Measurements from ENCODE around the gene NFE2L1. TPM values are rescaled to one million over a fixed set of nuclear protein-coding genes. Genes with fewer than 3 reads are reported as not detected.

Gene NFE2L1
- polyA plus RNA-seq, 1 donor: 78.8 TPM

- 92% methylated on average over 2 of the region's 11 CpGs for WGBS (ENCODE audit: insufficient coverage, low lambda C conversion rate)
- H3K27ac ChIP-seq (ENCODE audit: low read length): no peak overlapping the region
These were observed 45.3 kb downstream of the NFE2L1 start for GRCh38 chr17:48093341-48094045.

GRCh38 chr17:48095611-48096010 is 47.5 kb downstream of the NFE2L1 start:
- DNase-seq: no peak
- H3K27ac ChIP-seq (ENCODE audit: low read length): no peak overlapping the region
- no peaks in the 10 kb centered on the region for H3K27me3 ChIP-seq (ENCODE audit: control insufficient read depth, insufficient read depth, low read length)
- H3K4me1 ChIP-seq (ENCODE audit: control insufficient read depth, insufficient read depth, low read length): peaks cover 3% of the 10 kb centered on the region
- peaks cover 4% of the 10 kb centered on the region for H3K36me3 ChIP-seq (ENCODE audit: control insufficient read depth, insufficient read depth, low read length)
- no peak overlapping the region for H3K4me3 ChIP-seq (ENCODE audit: low read length)
- no peaks in the 10 kb centered on the region for H3K9me3 ChIP-seq (ENCODE audit: control insufficient read depth, low read depth, low read length)
- no CpG with 5 or more reads among the region's 4 CpGs for WGBS (ENCODE audit: insufficient coverage, low lambda C conversion rate)

More at GRCh38 chr17:48093341-48094045, 45.3 kb downstream of the NFE2L1 start:
- Histone ChIP-seq H3K4me1 (ENCODE audit: control insufficient read depth, insufficient read depth, low read length) (no peaks in the 10 kb centered on the region), H3K27me3 (ENCODE audit: control insufficient read depth, insufficient read depth, low read length) (no peaks in the 10 kb centered on the region), H3K9me3 (ENCODE audit: control insufficient read depth, low read depth, low read length) (no peaks in the 10 kb centered on the region), H3K4me3 (ENCODE audit: low read length) (no peak overlapping the region), H3K36me3 (ENCODE audit: control insufficient read depth, insufficient read depth, low read length) (peaks cover 4% of the 10 kb centered on the region)
- DNase-seq: no peak

- no peak for DNase-seq
These were observed 52.0 kb downstream of the NFE2L1 start for GRCh38 chr17:48100160-48100559.

GRCh38 chr17:48100591-48101011 is 52.4 kb downstream of the NFE2L1 start:
- H3K4me1 ChIP-seq (ENCODE audit: control insufficient read depth, insufficient read depth, low read length): peaks cover 3% of the 10 kb centered on the region
- H3K27me3 ChIP-seq (ENCODE audit: control insufficient read depth, insufficient read depth, low read length): no peaks in the 10 kb centered on the region
- peak in 1 of 2 donors; percentile 63 for DNase-seq
- 0% methylated on average over 2 of the region's 23 CpGs for WGBS (ENCODE audit: insufficient coverage, low lambda C conversion rate)
- no peaks in the 10 kb centered on the region for H3K9me3 ChIP-seq (ENCODE audit: control insufficient read depth, low read depth, low read length)
- no peaks in the 10 kb centered on the region for H3K36me3 ChIP-seq (ENCODE audit: control insufficient read depth, insufficient read depth, low read length)
- peak overlapping the region; percentile 92 for H3K27ac ChIP-seq (ENCODE audit: low read length)
- peak overlapping the region; percentile 91 for H3K4me3 ChIP-seq (ENCODE audit: low read length)

More at GRCh38 chr17:48100160-48100559, 52.0 kb downstream of the NFE2L1 start:
- no peaks in the 10 kb centered on the region for H3K27me3 ChIP-seq (ENCODE audit: control insufficient read depth, insufficient read depth, low read length)
- H3K9me3 ChIP-seq (ENCODE audit: control insufficient read depth, low read depth, low read length): no peaks in the 10 kb centered on the region
- H3K27ac ChIP-seq (ENCODE audit: low read length): peak overlapping the region; percentile 92
- H3K4me3 ChIP-seq (ENCODE audit: low read length): peak overlapping the region; percentile 91
- peaks cover 3% of the 10 kb centered on the region for H3K4me1 ChIP-seq (ENCODE audit: control insufficient read depth, insufficient read depth, low read length)
- 27% methylated on average over 6 of the region's 10 CpGs for WGBS (ENCODE audit: insufficient coverage, low lambda C conversion rate)
- no peaks in the 10 kb centered on the region for H3K36me3 ChIP-seq (ENCODE audit: control insufficient read depth, insufficient read depth, low read length)

GRCh38 chr17:48101012-48101720 is 53.0 kb downstream of the NFE2L1 start, which contains the start of gene CBX1:
CBX1 (minus strand) TSS chr17:48101478; CDS start chr17:48077004, 24,474 bp downstream.
- DNase-seq: peak; percentile 92 to 96
- Histone ChIP-seq H3K9me3 (ENCODE audit: control insufficient read depth, low read depth, low read length) (no peaks in the 10 kb centered on the region), H3K27ac (ENCODE audit: low read length) (peak within 1 kb of the TSS; percentile 92), H3K36me3 (ENCODE audit: control insufficient read depth, insufficient read depth, low read length) (no peaks in the 10 kb centered on the region), H3K27me3 (ENCODE audit: control insufficient read depth, insufficient read depth, low read length) (no peaks in the 10 kb centered on the region), H3K4me3 (ENCODE audit: low read length) (peak within 1 kb of the TSS; percentile 91), H3K4me1 (ENCODE audit: control insufficient read depth, insufficient read depth, low read length) (peaks cover 3% of the 10 kb centered on the region)
- no CpG with 5 or more reads among the region's 79 CpGs for WGBS (ENCODE audit: insufficient coverage, low lambda C conversion rate)

- peaks cover 3% of the 10 kb centered on the region for H3K4me1 ChIP-seq (ENCODE audit: control insufficient read depth, insufficient read depth, low read length)
- no peak overlapping the region for H3K4me3 ChIP-seq (ENCODE audit: low read length)
- no peaks in the 10 kb centered on the region for H3K27me3 ChIP-seq (ENCODE audit: control insufficient read depth, insufficient read depth, low read length)
- no peaks in the 10 kb centered on the region for H3K36me3 ChIP-seq (ENCODE audit: control insufficient read depth, insufficient read depth, low read length)
- 100% methylated on average over 1 of the region's 19 CpGs for WGBS (ENCODE audit: insufficient coverage, low lambda C conversion rate)
- no peak overlapping the region for H3K27ac ChIP-seq (ENCODE audit: low read length)
- DNase-seq: no peak
- H3K9me3 ChIP-seq (ENCODE audit: control insufficient read depth, low read depth, low read length): no peaks in the 10 kb centered on the region
These were observed 54.0 kb downstream of the NFE2L1 start for GRCh38 chr17:48102043-48102750.

- Histone ChIP-seq H3K27ac (ENCODE audit: low read length) (no peak overlapping the region), H3K9me3 (ENCODE audit: control insufficient read depth, low read depth, low read length) (no peaks in the 10 kb centered on the region), H3K27me3 (ENCODE audit: control insufficient read depth, insufficient read depth, low read length) (no peaks in the 10 kb centered on the region), H3K36me3 (ENCODE audit: control insufficient read depth, insufficient read depth, low read length) (no peaks in the 10 kb centered on the region), H3K4me3 (ENCODE audit: low read length) (no peak overlapping the region), H3K4me1 (ENCODE audit: control insufficient read depth, insufficient read depth, low read length) (peaks cover 3% of the 10 kb centered on the region)
- DNase-seq: no peak
- WGBS (ENCODE audit: insufficient coverage, low lambda C conversion rate): no CpG with 5 or more reads among the region's 14 CpGs
These were observed 54.9 kb downstream of the NFE2L1 start for GRCh38 chr17:48102798-48103715.

GRCh38 chr17:48104440-48104839 is 56.3 kb downstream of the NFE2L1 start:
- Histone ChIP-seq H3K9me3 (ENCODE audit: control insufficient read depth, low read depth, low read length) (no peaks in the 10 kb centered on the region), H3K36me3 (ENCODE audit: control insufficient read depth, insufficient read depth, low read length) (no peaks in the 10 kb centered on the region), H3K4me3 (ENCODE audit: low read length) (no peak overlapping the region), H3K27me3 (ENCODE audit: control insufficient read depth, insufficient read depth, low read length) (no peaks in the 10 kb centered on the region), H3K4me1 (ENCODE audit: control insufficient read depth, insufficient read depth, low read length) (peaks cover 7% of the 10 kb centered on the region), H3K27ac (ENCODE audit: low read length) (no peak overlapping the region)
- no CpG with 5 or more reads among the region's 7 CpGs for WGBS (ENCODE audit: insufficient coverage, low lambda C conversion rate)
- no peak for DNase-seq

GRCh38 chr17:48106802-48107136 is 58.6 kb downstream of the NFE2L1 start:
- Histone ChIP-seq H3K36me3 (ENCODE audit: control insufficient read depth, insufficient read depth, low read length) (no peaks in the 10 kb centered on the region), H3K27ac (ENCODE audit: low read length) (peak overlapping the region; percentile 94), H3K4me1 (ENCODE audit: control insufficient read depth, insufficient read depth, low read length) (peaks cover 5% of the 10 kb centered on the region), H3K9me3 (ENCODE audit: control insufficient read depth, low read depth, low read length) (no peaks in the 10 kb centered on the region), H3K4me3 (ENCODE audit: low read length) (peak overlapping the region; percentile 92), H3K27me3 (ENCODE audit: control insufficient read depth, insufficient read depth, low read length) (no peaks in the 10 kb centered on the region)
- WGBS (ENCODE audit: insufficient coverage, low lambda C conversion rate): no CpG with 5 or more reads among the region's 13 CpGs
- no peak for DNase-seq
